Body of pancreas (tissue), 4 donors: ENCODE data around the gene GALNT17. TPM values are rescaled to one million over a fixed set of nuclear protein-coding genes. Genes with fewer than 3 reads are reported as not detected.
A peak's percentile ranks its signal among the peaks of the same experiment; 100 is the strongest.

ENCODE experiments used
- ATAC-seq: fragments of 150-250 bp; one replicate; pipeline ENCODE4 v1.9.1; 2016
- DNase-seq, 4 donors: peaks; one replicate each; pipeline ENCODE4 v3.0.0-alpha.2; 2019
- H3K27ac ChIP-seq, 4 donors: fragments of 200-600 bp; sonication (generic); 1 replicate in 3 of 4; 2 replicates in 1 of 4; pipeline versions ENCODE4 v1.5.1 to v1.6.1; 2016 to 2019; ENCODE audit warnings: mild to moderate bottlenecking in 1 of 4, mixed read lengths in 1 of 4, moderate library complexity in 1 of 4
- H3K27me3 ChIP-seq, 2 donors: fragments of 200-600 bp; sonication (generic); one replicate each; pipeline ENCODE4 v1.6.0; 2016; ENCODE audit warnings: mild to moderate bottlenecking in 1 of 2
- H3K36me3 ChIP-seq, 2 donors: fragments of 200-600 bp; sonication (generic); replicated peaks in 1 of 2; 2 replicates each; pipeline ENCODE4 v1.5.1; 2016; ENCODE audit warnings: low read depth in 2 of 2; ENCODE audit not compliant: insufficient read depth in 1 of 2
- H3K4me1 ChIP-seq: fragments of 200-600 bp; sonication (generic); one replicate; pipeline ENCODE4 v1.6.0; 2016
- H3K4me3 ChIP-seq, 2 donors: fragments of 200-600 bp; sonication (generic); 1 replicate in 1 of 2; 2 replicates in 1 of 2; pipeline ENCODE4 v1.5.1; 2016 to 2019
- H3K9me3 ChIP-seq, 3 donors: fragments of 200-600 bp; sonication (generic); 1 replicate in 2 of 3; 2 replicates in 1 of 3; pipeline ENCODE4 v1.5.1; 2016
- POLR2A ChIP-seq, 3 donors: fragments of 450-650 bp; IDR thresholded peaks; one replicate each; pipeline ENCODE4 v1.6.1; 2016; ENCODE audit warnings: antibody characterized with exemption in 3 of 3, mild to moderate bottlenecking in 2 of 3
- WGBS, 2 donors: methylation state at CpG; one replicate each; pipeline ENCODE4 v1.1.5; 2017; 5-methylcytosine and 5-hydroxymethylcytosine counted together
- intact Hi-C: fragments of 100-400 bp; cut with DNase I; formaldehyde crosslinking; loops from one replicate; pipeline ENCODE4 v1.15.1; 2023
- total RNA-seq, 2 donors: library from RNA; depleted of rRNA; stranded (reverse); fragments of >200 nt; gene quantifications; one replicate each; pipeline ENCODE4 v1.1.0, GENCODE V29; 2016
- TF ChIP-seq, protein P1 (sequence below), 7 experiments: fragments of 450-650 bp in 4 of 7; fragments of 200-600 bp in 3 of 7; sonication (generic) in 3 of 7; IDR thresholded peaks; one replicate each; pipeline ENCODE4 v1.5.1; 2016 to 2019; ENCODE audit warnings: antibody characterized with exemption in 7 of 7

The GALNT17 gene
- total RNA-seq, 2 donors from 2014 or later, result 6.5 to 27.4 TPM

DNA sequence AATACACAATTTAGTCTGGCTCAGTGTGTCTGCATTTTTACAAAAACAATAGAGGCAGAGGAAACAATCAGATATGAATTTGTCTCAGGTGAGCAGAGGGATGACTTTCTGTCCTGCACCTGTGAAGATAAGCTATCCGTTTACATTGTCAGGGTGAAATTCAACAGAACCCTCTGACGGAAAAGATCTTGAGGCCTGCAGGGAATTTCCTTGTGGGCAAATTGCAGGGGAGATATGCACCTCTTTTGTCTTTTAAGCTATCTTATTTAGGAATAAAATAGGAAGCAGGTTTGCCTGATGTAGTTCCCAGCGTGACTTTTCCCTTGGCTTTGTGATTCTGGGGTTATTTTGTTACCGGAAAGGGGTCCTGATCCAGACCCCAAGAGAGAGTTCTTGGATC lies 325.1 kb downstream of the GALNT17 start:
- no peaks in the 10 kb centered on the region for H3K27me3 ChIP-seq
- 60 to 69% methylated on average over 4 of the region's 4 CpGs for WGBS, 2 donors
- H3K4me1 ChIP-seq, result peaks cover 4% of the 10 kb centered on the region
- intact Hi-C loops, result no loop called here
- H3K36me3 ChIP-seq, result no peaks in the 10 kb centered on the region
- TF ChIP-seq POLR2A (IDR thresholded peaks at IDR 0.05), result no peak
- H3K27ac ChIP-seq, result no peak overlapping the region
- H3K9me3 ChIP-seq, result no peaks in the 10 kb centered on the region
- DNase-seq, result no peak
- H3K4me3 ChIP-seq, result no peak overlapping the region
- ATAC-seq, result no peak

DNA sequence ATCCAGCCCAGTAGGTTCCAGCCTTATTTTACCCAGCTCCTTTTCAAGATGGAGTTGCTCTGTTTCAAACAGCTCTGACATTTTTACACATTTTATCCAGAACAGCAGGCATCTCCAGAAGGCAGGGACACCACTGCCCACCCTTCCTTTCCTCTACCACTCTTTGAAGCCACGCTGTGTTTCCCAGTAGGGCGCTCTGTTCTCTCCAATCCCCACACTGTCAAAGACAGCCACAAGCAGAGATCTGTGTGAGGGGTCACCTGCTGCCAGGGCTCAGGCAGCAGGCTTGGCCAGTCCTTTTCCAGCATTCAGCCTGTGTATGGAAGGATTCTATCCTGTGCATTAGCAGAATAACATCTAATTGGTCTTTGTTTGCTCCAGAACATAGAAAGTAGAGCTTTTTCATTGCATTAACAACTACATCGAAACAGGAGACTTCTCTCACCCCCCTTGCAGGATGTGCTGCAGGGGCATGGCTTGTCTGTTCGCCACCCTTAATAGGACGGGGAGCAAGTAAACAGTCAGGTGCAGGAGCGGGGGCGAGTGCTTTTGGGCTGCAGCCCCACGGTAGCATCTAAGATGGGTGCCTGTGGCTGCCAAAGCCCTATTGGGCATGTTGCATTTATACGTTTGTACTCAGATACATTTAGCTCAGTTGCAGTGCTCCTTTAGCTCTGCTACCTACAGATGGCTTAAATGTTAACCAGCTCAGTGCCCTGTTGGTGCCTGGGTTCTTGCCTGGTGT lies 326.1 kb downstream of the GALNT17 start:
- intact Hi-C loops, result no loop called here
- Histone ChIP-seq H3K27ac (no peak overlapping the region), H3K36me3 (no peaks in the 10 kb centered on the region), H3K4me1 (peaks cover 4% of the 10 kb centered on the region), H3K9me3 (no peaks in the 10 kb centered on the region), H3K27me3 (no peaks in the 10 kb centered on the region), H3K4me3 (no peak overlapping the region)
- WGBS, 2 donors, result 59 to 63% methylated on average over 9 of the region's 9 CpGs
- DNase-seq (no peak), ATAC-seq (no peak)
- TF ChIP-seq POLR2A (IDR thresholded peaks at IDR 0.05), result no peak
- TF ChIP-seq, protein P1, sequence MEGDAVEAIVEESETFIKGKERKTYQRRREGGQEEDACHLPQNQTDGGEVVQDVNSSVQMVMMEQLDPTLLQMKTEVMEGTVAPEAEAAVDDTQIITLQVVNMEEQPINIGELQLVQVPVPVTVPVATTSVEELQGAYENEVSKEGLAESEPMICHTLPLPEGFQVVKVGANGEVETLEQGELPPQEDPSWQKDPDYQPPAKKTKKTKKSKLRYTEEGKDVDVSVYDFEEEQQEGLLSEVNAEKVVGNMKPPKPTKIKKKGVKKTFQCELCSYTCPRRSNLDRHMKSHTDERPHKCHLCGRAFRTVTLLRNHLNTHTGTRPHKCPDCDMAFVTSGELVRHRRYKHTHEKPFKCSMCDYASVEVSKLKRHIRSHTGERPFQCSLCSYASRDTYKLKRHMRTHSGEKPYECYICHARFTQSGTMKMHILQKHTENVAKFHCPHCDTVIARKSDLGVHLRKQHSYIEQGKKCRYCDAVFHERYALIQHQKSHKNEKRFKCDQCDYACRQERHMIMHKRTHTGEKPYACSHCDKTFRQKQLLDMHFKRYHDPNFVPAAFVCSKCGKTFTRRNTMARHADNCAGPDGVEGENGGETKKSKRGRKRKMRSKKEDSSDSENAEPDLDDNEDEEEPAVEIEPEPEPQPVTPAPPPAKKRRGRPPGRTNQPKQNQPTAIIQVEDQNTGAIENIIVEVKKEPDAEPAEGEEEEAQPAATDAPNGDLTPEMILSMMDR (IDR thresholded peaks at IDR 0.05), result no peak

DNA sequence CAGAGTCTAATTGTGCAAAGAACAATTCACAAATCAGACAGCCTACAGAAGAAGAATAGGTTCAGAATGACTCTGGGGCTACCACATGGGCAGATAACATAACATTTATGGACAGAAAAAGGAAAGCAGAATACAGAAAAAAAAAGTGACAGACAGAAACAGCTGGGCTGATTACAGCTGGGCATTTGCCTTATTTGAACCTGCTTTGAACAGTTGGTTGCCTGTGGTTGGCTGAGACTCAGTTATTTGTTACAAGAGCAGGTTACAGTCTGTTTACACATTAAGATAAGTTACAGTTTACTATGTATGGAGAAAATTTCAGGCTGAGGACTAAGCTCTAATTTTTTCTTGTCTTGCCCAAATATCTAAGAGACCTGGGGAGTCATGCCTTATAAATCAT lies 327.2 kb downstream of the GALNT17 start:
- intact Hi-C loops, result no loop called here
- DNase-seq (peak in 3 of 4 donors; percentile 15 to 52 (median 22)), ATAC-seq (peak; percentile 35)
- H3K4me3 ChIP-seq, result no peak overlapping the region
- H3K36me3 ChIP-seq, result no peaks in the 10 kb centered on the region
- peaks cover 4% of the 10 kb centered on the region for H3K4me1 ChIP-seq
- no peak overlapping the region for H3K27ac ChIP-seq
- TF ChIP-seq, protein P1 (IDR thresholded peaks at IDR 0.05), result no peak
- TF ChIP-seq POLR2A (IDR thresholded peaks at IDR 0.05), result no peak
- no peaks in the 10 kb centered on the region for H3K9me3 ChIP-seq
- no peaks in the 10 kb centered on the region for H3K27me3 ChIP-seq

DNA sequence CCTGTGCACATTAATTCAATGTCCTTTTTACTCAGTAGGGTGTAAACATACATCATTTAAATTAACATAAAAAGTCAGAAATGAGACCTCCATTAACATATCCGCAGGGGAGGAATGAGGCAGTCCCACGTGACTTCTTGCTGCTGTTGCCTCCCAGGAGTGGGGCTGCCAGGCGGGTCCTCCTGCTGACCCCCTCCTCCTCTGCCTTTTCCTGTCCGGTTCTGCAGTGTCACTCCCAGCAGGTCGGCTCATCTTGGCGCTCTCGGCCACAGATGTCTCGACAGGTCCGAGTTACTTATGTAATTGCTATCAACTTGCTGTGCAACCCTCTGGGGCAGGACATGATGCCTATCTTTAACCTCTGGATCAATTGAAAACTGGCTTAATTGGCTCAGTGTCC lies 329.6 kb downstream of the GALNT17 start:
- Histone ChIP-seq H3K36me3 (no peaks in the 10 kb centered on the region), H3K27ac (no peak overlapping the region), H3K4me1 (peaks cover 4% of the 10 kb centered on the region), H3K4me3 (no peak overlapping the region), H3K27me3 (no peaks in the 10 kb centered on the region), H3K9me3 (no peaks in the 10 kb centered on the region)
- intact Hi-C loops, result no loop called here
- no peak for ATAC-seq
- no peak for DNase-seq
- TF ChIP-seq, protein P1 (IDR thresholded peaks at IDR 0.05), result no peak
- TF ChIP-seq POLR2A (IDR thresholded peaks at IDR 0.05), result no peak
- WGBS, 2 donors, result 79 to 82% methylated on average over 8 to 9 of the region's 9 CpGs

DNA sequence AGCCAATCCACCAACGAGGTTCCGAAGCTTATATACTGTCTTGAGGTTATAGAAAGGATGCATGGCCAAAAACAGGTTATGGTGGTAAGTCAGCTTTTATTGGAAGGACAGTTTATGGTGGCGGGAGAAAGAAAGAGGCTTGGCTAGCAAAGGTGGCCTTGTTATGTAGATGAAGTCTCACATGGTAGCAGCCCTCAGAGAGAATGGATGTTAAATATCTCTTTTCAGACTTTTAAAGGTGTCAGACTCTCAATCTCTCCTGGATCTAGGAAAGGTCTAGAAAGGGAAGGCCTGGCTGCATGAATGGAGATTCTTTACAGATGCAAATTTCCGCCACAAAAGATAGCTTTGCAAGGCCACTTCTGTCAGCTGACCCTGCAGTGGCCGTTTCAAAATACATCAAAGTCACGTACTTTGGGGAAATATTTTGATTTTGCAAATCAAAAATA lies 333.8 kb downstream of the GALNT17 start:
- no peaks in the 10 kb centered on the region for H3K27me3 ChIP-seq
- intact Hi-C loops, result no loop called here
- no peak overlapping the region for H3K27ac ChIP-seq
- ATAC-seq, result no peak
- H3K36me3 ChIP-seq, result no peaks in the 10 kb centered on the region
- no peaks in the 10 kb centered on the region for H3K9me3 ChIP-seq
- DNase-seq, result no peak
- 58 to 76% methylated on average over 6 of the region's 6 CpGs for WGBS, 2 donors
- H3K4me3 ChIP-seq, result no peak overlapping the region
- no peaks in the 10 kb centered on the region for H3K4me1 ChIP-seq
- TF ChIP-seq, protein P1 (IDR thresholded peaks at IDR 0.05), result no peak
- no peak for TF ChIP-seq POLR2A (IDR thresholded peaks at IDR 0.05)
